Activated naive CD8-positive, alpha-beta T cell treated with anti-CD3 and anti-CD28 coated beads, Interleukin-2, amount 10 ng/mL, durations not matched to agents 7 days and 5 days (primary cell): ENCODE data around the gene RPS2. TPM values are rescaled to one million over a fixed set of nuclear protein-coding genes. Genes with fewer than 3 reads are reported as not detected.
A peak's percentile ranks its signal among the peaks of the same experiment; 100 is the strongest.

Experiments used
- ATAC-seq: fragments of 150-1000 bp; cut with Tn5 transposase; one replicate; pipeline ENCODE4 v1.10.0; 2021; ENCODE audit warnings: low read depth, moderate library complexity
- POLR2A ChIA-PET: fragments of 350-600 bp; sonication (Branson Sonifier 250); formaldehyde crosslinking; loops from one replicate; lab custom pipeline; 2021; ENCODE audit warnings: antibody characterized with exemption; lab: Charles Lee
- DNase-seq: peaks from one replicate; pipeline ENCODE4 v3.0.0; 2021
- H3K27ac Mint-ChIP-seq: one replicate; pipeline ENCODE4 v1.8.0; 2022; ENCODE audit warnings: mild to moderate bottlenecking, mixed read lengths
- H3K27me3 Mint-ChIP-seq: one replicate; pipeline ENCODE4 v1.8.0; 2022; ENCODE audit warnings: mild to moderate bottlenecking, moderate library complexity, mixed read lengths
- H3K36me3 Mint-ChIP-seq: one replicate; pipeline ENCODE4 v1.8.0; 2021; ENCODE audit warnings: mild to moderate bottlenecking, mixed read lengths
- H3K4me1 Mint-ChIP-seq: one replicate; pipeline ENCODE4 v1.8.0; 2021; ENCODE audit warnings: mixed read lengths
- H3K4me3 Mint-ChIP-seq: one replicate; pipeline ENCODE4 v1.8.0; 2022; ENCODE audit warnings: mild to moderate bottlenecking, moderate library complexity, mixed read lengths
- H3K9me3 Mint-ChIP-seq: one replicate; pipeline ENCODE4 v1.8.0; 2021; ENCODE audit warnings: mixed read lengths
- total RNA-seq, 2 experiments: library from RNA; stranded (reverse); gene quantifications; one replicate each; pipeline ENCODE4 v1.2.3, GENCODE V29; 2021

RPS2 gene
- total RNA-seq, 2 experiments from 2014 or later: 2,404 to 2,409 TPM

- no peak for ATAC-seq
- H3K4me1 Mint-ChIP-seq: peaks cover 2% of the 10 kb centered on the region
- no peaks in the 10 kb centered on the region for H3K27me3 Mint-ChIP-seq
Measured at GRCh38 chr16:1938316-1938715, 26.3 kb downstream of the RPS2 start.

GRCh38 chr16:1936945-1937479 lies 27.6 kb downstream of the RPS2 start:
- POLR2A ChIA-PET: no interaction called here
- Mint-ChIP-seq H3K27ac (no peak overlapping the region), H3K4me3 (no peak overlapping the region), H3K27me3 (no peaks in the 10 kb centered on the region), H3K36me3 (no peaks in the 10 kb centered on the region), H3K9me3 (no peaks in the 10 kb centered on the region), H3K4me1 (peaks cover 2% of the 10 kb centered on the region)
- DNase-seq (no peak), ATAC-seq (no peak)

More at GRCh38 chr16:1938316-1938715, 26.3 kb downstream of the RPS2 start:
- no peaks in the 10 kb centered on the region for H3K9me3 Mint-ChIP-seq
- no peak for DNase-seq
- H3K27ac Mint-ChIP-seq: no peak overlapping the region
- no peak overlapping the region for H3K4me3 Mint-ChIP-seq
- POLR2A ChIA-PET: no interaction called here
- no peaks in the 10 kb centered on the region for H3K36me3 Mint-ChIP-seq

GRCh38 chr16:1933097-1933661 lies 31.4 kb downstream of the RPS2 start:
- POLR2A ChIA-PET: interaction anchor here (0.5 kb wide), 1 partner anchor 470 kb away, joined by 3 read pairs; no protein-coding TSS in a partner anchor
- no peak for ATAC-seq

DNA sequence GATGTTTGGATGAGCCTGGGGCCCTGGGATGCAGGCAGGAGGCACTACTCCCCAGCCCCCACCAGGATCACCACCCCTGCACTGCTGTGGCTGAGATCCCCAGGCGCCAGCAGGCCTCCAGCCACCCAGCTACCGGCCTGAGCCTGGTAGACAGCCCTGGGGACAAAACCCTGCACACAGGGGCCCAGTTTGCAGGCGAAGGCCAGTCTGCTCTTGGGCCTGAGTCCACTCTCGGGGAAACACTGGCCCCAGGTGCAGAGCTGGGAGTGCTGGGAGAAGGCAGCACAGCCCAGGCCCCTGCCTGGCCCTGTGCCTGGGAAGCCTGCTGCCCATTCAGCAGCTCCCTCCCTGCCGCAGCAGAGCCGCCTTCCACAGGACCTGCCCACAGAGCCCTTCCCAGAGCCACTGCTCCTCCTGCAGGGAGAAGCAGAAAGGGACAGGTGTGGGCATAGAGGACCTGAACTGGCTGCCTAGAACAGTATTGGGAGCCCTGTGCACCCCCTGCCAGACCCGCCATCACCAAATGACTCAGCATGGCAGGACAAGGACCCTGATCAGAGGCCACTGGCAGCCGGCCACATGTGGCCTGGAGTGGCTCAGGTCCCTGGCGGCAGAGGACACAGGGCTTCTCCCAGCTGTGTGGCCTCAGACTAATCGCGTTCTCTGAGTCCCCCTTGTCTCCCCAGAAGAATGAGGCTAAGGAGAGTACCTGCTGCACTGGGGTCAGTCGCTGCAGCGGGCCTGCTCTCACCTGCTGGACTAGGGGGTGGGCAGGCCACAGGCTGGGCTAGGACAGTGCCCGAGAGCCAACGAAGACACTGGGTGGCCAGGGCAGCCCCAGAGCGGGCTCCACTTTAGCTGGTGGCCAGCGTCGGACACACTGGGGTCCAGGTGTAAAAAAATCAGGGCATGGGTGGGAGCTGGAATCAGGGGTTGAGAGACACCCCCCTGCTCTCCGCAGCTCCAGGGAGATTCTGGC lies 32.3 kb downstream of the RPS2 start:
- no peak overlapping the region for H3K4me3 Mint-ChIP-seq

More at GRCh38 chr16:1933097-1933661, 31.4 kb downstream of the RPS2 start:
- H3K36me3 Mint-ChIP-seq: no peaks in the 10 kb centered on the region
- no peak overlapping the region for H3K4me3 Mint-ChIP-seq
- peaks cover 2% of the 10 kb centered on the region for H3K4me1 Mint-ChIP-seq
- peaks cover 3% of the 10 kb centered on the region for H3K27me3 Mint-ChIP-seq
- H3K27ac Mint-ChIP-seq: no peak overlapping the region
- no peak for DNase-seq
- H3K9me3 Mint-ChIP-seq: no peaks in the 10 kb centered on the region

GRCh38 chr16:1930338-1930720 lies 34.3 kb downstream of the RPS2 start:
- no peaks in the 10 kb centered on the region for H3K9me3 Mint-ChIP-seq
- ATAC-seq: no peak
- no peaks in the 10 kb centered on the region for H3K36me3 Mint-ChIP-seq
- POLR2A ChIA-PET: no interaction called here
- H3K27ac Mint-ChIP-seq: no peak overlapping the region
- no peak for DNase-seq
- peaks cover 2% of the 10 kb centered on the region for H3K4me1 Mint-ChIP-seq
- H3K4me3 Mint-ChIP-seq: no peak overlapping the region
- H3K27me3 Mint-ChIP-seq: peaks cover 9% of the 10 kb centered on the region

More for the DNA sequence above, 32.3 kb downstream of the RPS2 start:
- Mint-ChIP-seq H3K9me3 (no peaks in the 10 kb centered on the region), H3K4me1 (peaks cover 2% of the 10 kb centered on the region), H3K27me3 (peaks cover 7% of the 10 kb centered on the region), H3K36me3 (no peaks in the 10 kb centered on the region), H3K27ac (no peak overlapping the region)
- POLR2A ChIA-PET: no interaction called here
- ATAC-seq (no peak), DNase-seq (no peak)

GRCh38 chr16:1929578-1930337 lies 34.9 kb downstream of the RPS2 start:
- ATAC-seq (peak; percentile 96), DNase-seq (peak; percentile 99)
- POLR2A ChIA-PET: interaction anchor here (0.9 to 1.1 kb wide), 3 partner anchors 13 to 147 kb away, joined by 3 to 10 read pairs (median 3); partner anchors contain the start of genes MSRB1, NUBP2, RPS2 and SPSB3
- no peaks in the 10 kb centered on the region for H3K36me3 Mint-ChIP-seq
- H3K4me3 Mint-ChIP-seq: peak overlapping the region; percentile 56
- peaks cover 2% of the 10 kb centered on the region for H3K4me1 Mint-ChIP-seq
- H3K9me3 Mint-ChIP-seq: no peaks in the 10 kb centered on the region
- H3K27me3 Mint-ChIP-seq: peaks cover 11% of the 10 kb centered on the region
- no peak overlapping the region for H3K27ac Mint-ChIP-seq

- peaks cover 2% of the 10 kb centered on the region for H3K4me1 Mint-ChIP-seq
- peak overlapping the region; percentile 80 for H3K4me3 Mint-ChIP-seq
- ATAC-seq: peak; percentile 21
- peak overlapping the region; percentile 72 for H3K27ac Mint-ChIP-seq
- H3K36me3 Mint-ChIP-seq: no peaks in the 10 kb centered on the region
- H3K9me3 Mint-ChIP-seq: no peaks in the 10 kb centered on the region
- DNase-seq: no peak
- POLR2A ChIA-PET: interaction anchor here (0.6 to 1.1 kb wide), 5 partner anchors 14 to 147 kb away, joined by 3 to 10 read pairs (median 3); partner anchors contain the start of genes MSRB1, NTHL1, NUBP2 and RPS2
- H3K27me3 Mint-ChIP-seq: peaks cover 13% of the 10 kb centered on the region
Measured at GRCh38 chr16:1929105-1929504, 35.5 kb downstream of the RPS2 start.

DNA sequence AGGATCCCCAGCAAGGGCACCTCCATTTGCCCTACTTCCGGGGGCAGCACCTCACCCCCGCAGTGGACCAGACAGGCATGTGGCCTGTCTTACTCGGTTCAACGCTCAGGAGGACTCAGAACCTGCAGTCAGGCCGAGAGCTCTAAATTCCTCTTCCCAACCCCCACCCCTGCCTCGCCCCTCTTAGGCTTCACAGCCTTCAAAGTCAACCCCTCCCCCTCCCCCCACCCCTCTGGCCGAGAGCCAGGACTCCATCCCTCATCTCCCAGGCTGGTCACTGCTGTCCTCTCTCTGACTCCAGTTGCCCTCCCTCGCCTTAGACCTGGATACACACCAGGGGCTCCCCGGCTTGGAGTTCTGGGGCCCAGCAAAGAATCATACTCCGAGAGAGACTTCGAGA lies 38.4 kb downstream of the RPS2 start:
- peaks cover 35% of the 10 kb centered on the region for H3K27me3 Mint-ChIP-seq
- H3K36me3 Mint-ChIP-seq: no peaks in the 10 kb centered on the region
- peaks cover 2% of the 10 kb centered on the region for H3K4me1 Mint-ChIP-seq
- ATAC-seq (no peak), DNase-seq (no peak)
- no peak overlapping the region for H3K27ac Mint-ChIP-seq
- H3K4me3 Mint-ChIP-seq: no peak overlapping the region
- H3K9me3 Mint-ChIP-seq: no peaks in the 10 kb centered on the region
- POLR2A ChIA-PET: no interaction called here

GRCh38 chr16:1924095-1924494 lies 40.5 kb downstream of the RPS2 start:
- no peak overlapping the region for H3K27ac Mint-ChIP-seq
- H3K27me3 Mint-ChIP-seq: peaks cover 46% of the 10 kb centered on the region
- no peak for DNase-seq
- no peaks in the 10 kb centered on the region for H3K36me3 Mint-ChIP-seq
- H3K9me3 Mint-ChIP-seq: no peaks in the 10 kb centered on the region
- H3K4me1 Mint-ChIP-seq: peaks cover 2% of the 10 kb centered on the region
- no peak for ATAC-seq
- POLR2A ChIA-PET: interaction anchor here (1.8 kb wide), 1 partner anchor 142 kb away, joined by 6 read pairs; the partner anchor contains the start of genes NUBP2 and SPSB3
- H3K4me3 Mint-ChIP-seq: no peak overlapping the region

- POLR2A ChIA-PET: interaction anchor here (1.8 kb wide), 1 partner anchor 141 kb away, joined by 6 read pairs; the partner anchor contains the start of genes NUBP2 and SPSB3
- Mint-ChIP-seq H3K27ac (no peak overlapping the region), H3K4me1 (peaks cover 1% of the 10 kb centered on the region), H3K36me3 (no peaks in the 10 kb centered on the region), H3K4me3 (no peak overlapping the region), H3K9me3 (no peaks in the 10 kb centered on the region), H3K27me3 (peaks cover 51% of the 10 kb centered on the region)
- DNase-seq: no peak
- ATAC-seq: no peak
Measured at GRCh38 chr16:1923299-1924034, 41.2 kb downstream of the RPS2 start.

DNA sequence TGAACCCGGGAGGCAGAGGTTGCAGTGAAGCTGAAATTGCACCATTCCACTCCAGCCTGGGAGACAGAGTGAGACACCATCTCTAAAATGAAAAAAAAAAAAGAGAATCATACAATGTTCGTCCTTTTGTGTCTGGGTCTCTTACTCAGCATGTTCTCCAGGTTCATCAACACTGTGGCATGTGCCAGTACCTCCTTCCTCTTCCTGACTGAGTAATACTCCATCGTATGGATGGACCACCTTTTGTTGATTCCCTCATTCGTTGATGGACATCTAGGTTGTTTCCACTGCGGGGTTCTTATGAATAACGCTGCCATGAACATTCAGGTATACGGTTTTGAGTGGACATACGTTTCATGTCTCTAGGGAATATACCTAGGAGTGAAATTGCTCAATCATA lies 42.3 kb downstream of the RPS2 start:
- Mint-ChIP-seq H3K9me3 (no peaks in the 10 kb centered on the region), H3K27ac (no peak overlapping the region), H3K4me3 (no peak overlapping the region), H3K36me3 (no peaks in the 10 kb centered on the region), H3K4me1 (peaks cover 1% of the 10 kb centered on the region), H3K27me3 (peaks cover 52% of the 10 kb centered on the region)
- ATAC-seq (no peak), DNase-seq (no peak)
- POLR2A ChIA-PET: no interaction called here

- Mint-ChIP-seq H3K27me3 (peaks cover 66% of the 10 kb centered on the region), H3K4me1 (peaks cover 1% of the 10 kb centered on the region), H3K36me3 (no peaks in the 10 kb centered on the region), H3K4me3 (no peak overlapping the region), H3K27ac (no peak overlapping the region), H3K9me3 (no peaks in the 10 kb centered on the region)
- ATAC-seq (no peak), DNase-seq (no peak)
- POLR2A ChIA-PET: no interaction called here
Measured at GRCh38 chr16:1920727-1921171, 43.9 kb downstream of the RPS2 start.
